ENCODE measurements around the gene TBC1D22A. TPM values are rescaled to one million over a fixed set of nuclear protein-coding genes. Genes with fewer than 3 reads are reported as not detected.

TBC1D22A gene
- polyA plus RNA-seq, 1 donor from 2014 or later: 9.3 TPM

GRCh38 chr22:47221840-47222615, 459.6 kb downstream of the TBC1D22A start:
- no peak overlapping the region for H3K4me3 ChIP-seq (ENCODE audit: low read length)

More at GRCh38 chr22:47221840-47222615, 459.6 kb downstream of the TBC1D22A start:
- no peak overlapping the region for H3K27ac ChIP-seq (ENCODE audit: low read length)
- no peaks in the 10 kb centered on the region for H3K9me2 ChIP-seq (ENCODE audit: insufficient read depth, low read length)
- no peaks in the 10 kb centered on the region for H3K79me2 ChIP-seq (replicated peaks; ENCODE audit: insufficient read depth, low read length)
- H2AFZ ChIP-seq (ENCODE audit: low read depth, low read length): no peak overlapping the region
- H3K9ac ChIP-seq (ENCODE audit: low read length): no peak overlapping the region
- H3K27me3 ChIP-seq (ENCODE audit: insufficient read depth, low read depth, low read length): no peaks in the 10 kb centered on the region
- H3K9me3 ChIP-seq (ENCODE audit: low read length): no peaks in the 10 kb centered on the region
- no peak overlapping the region for H3K4me2 ChIP-seq (ENCODE audit: low read length)
- no peaks in the 10 kb centered on the region for H3K36me3 ChIP-seq (ENCODE audit: insufficient read depth, low read length)
- H3F3A ChIP-seq (ENCODE audit: insufficient read depth, low read length, poor library complexity, severe bottlenecking): no peaks in the 10 kb centered on the region
- no peaks in the 10 kb centered on the region for H4K20me1 ChIP-seq (ENCODE audit: insufficient read depth)
- no peak for TF ChIP-seq RAD21 (conservative IDR thresholded peaks at IDR 0.05)
- TF ChIP-seq TAF1 (IDR thresholded peaks at IDR 0.05; ENCODE audit: low read depth): no peak
- no peak for TF ChIP-seq EZH2 (IDR thresholded peaks at IDR 0.05; ENCODE audit: borderline replicate concordance, insufficient read depth, low read length, poor library complexity, severe bottlenecking)
- no peak for TF ChIP-seq SMC3 (conservative IDR thresholded peaks at IDR 0.05; ENCODE audit: poor library complexity)
- no peak for TF ChIP-seq EP300 (conservative IDR thresholded peaks at IDR 0.05; ENCODE audit: poor library complexity, severe bottlenecking)
- no peak for TF ChIP-seq POLR2AphosphoS5 (IDR thresholded peaks at IDR 0.05)
- TF ChIP-seq REST (IDR thresholded peaks at IDR 0.05; ENCODE audit: borderline replicate concordance): no peak
- TF ChIP-seq CTCF (IDR thresholded peaks at IDR 0.05; ENCODE audit: poor library complexity, severe bottlenecking): no peak
- TF ChIP-seq MXI1 (conservative IDR thresholded peaks at IDR 0.05; ENCODE audit: poor library complexity, severe bottlenecking): no peak

Other genes with a start within 250 kb of the TBC1D22A start
- 0.04 and 0.14 TPM in 2 replicates for gene CELSR1, start 225.0 kb upstream of the TBC1D22A start, polyA plus RNA-seq
- gene GRAMD4, start 142.3 kb upstream of the TBC1D22A start, polyA plus RNA-seq: 35.6 and 56.6 TPM in 2 replicates
- gene CERK, start 24.4 kb upstream of the TBC1D22A start, polyA plus RNA-seq: 57.4 and 66.2 TPM in 2 replicates